Nephron progenitor cell (in vitro differentiated cells): ENCODE results near the gene IRS2.

Source experiments
- DNase-seq: peaks from one replicate; pipeline ENCODE4 v3.0.0; 2021
- H3K27ac Mint-ChIP-seq: 2 replicates; pipeline ENCODE4 v1.8.0; 2021; ENCODE audit warnings: mild to moderate bottlenecking, moderate library complexity, mixed read lengths
- H3K27me3 Mint-ChIP-seq: 2 replicates; pipeline ENCODE4 v1.8.0; 2021; ENCODE audit warnings: mild to moderate bottlenecking, low read depth, mixed read lengths; ENCODE audit not compliant: poor library complexity
- H3K36me3 Mint-ChIP-seq: 2 replicates; pipeline ENCODE4 v1.8.0; 2021; ENCODE audit warnings: low read depth, mixed read lengths
- H3K4me1 Mint-ChIP-seq: 2 replicates; pipeline ENCODE4 v1.8.0; 2021; ENCODE audit warnings: mixed read lengths
- H3K4me3 Mint-ChIP-seq: 2 replicates; pipeline ENCODE4 v1.8.0; 2021; ENCODE audit warnings: mild to moderate bottlenecking, moderate library complexity, mixed read lengths
- H3K9me3 Mint-ChIP-seq: 2 replicates; pipeline ENCODE4 v1.8.0; 2021; ENCODE audit warnings: mild to moderate bottlenecking, moderate library complexity, mixed read lengths
- CTCF ChIP-seq: fragments of 200-600 bp; sonication (generic); IDR thresholded peaks from 2 replicates; pipeline ENCODE4 v1.5.0; 2021; ENCODE audit warnings: antibody characterized with exemption

IRS2 gene

DNA sequence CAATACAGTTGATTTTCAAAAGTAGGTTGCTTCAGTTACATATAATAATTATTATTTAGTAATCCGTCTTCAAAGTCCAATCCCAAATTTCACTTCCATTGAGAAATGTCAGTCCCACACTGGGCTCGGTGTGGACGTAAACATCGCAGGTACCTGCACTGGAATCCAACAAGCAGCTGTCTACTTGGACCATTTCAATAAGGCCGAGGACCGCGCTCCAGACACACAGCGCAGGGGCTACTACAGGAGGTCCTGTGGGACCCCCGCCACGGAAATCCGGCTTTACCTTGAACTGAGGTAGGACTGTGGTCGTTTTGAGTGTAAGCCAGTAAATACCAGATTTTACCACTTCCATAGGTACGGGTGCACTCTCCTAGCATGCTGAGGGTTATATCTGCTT, 30.8 kb downstream of the IRS2 start:
- Mint-ChIP-seq H3K36me3 (peaks cover 66% of the 10 kb centered on the region), H3K4me3 (no peak overlapping the region), H3K27ac (no peak overlapping the region), H3K4me1 (peaks cover 39% of the 10 kb centered on the region), H3K9me3 (no peaks in the 10 kb centered on the region), H3K27me3 (no peaks in the 10 kb centered on the region)
- no peak for DNase-seq
- TF ChIP-seq CTCF = no peak

DNA sequence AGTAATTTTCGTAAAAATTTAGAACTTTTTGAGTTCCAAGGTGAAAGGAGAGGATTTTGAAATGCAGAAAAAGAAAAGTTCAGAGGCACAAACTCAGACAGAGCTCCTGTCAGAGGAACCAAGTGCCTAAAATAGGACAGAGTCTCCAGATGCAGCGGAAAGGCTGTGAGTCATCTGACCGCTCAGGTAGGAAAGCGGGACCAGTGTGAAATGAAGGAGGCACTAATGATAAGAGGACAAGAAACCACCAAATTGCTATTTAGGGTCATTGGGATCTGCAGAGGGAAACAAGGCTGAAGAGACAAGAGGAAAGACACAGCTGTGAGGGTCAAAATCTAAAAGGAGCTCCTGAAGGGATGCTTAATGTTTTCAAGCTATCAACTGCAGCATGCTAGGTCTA, 34.9 kb downstream of the IRS2 start:
- H3K9me3 Mint-ChIP-seq = no peaks in the 10 kb centered on the region
- H3K27me3 Mint-ChIP-seq = no peaks in the 10 kb centered on the region
- H3K27ac Mint-ChIP-seq = no peak overlapping the region
- no peak for DNase-seq
- TF ChIP-seq CTCF = no peak
- peaks cover 7% of the 10 kb centered on the region for H3K4me1 Mint-ChIP-seq
- no peak overlapping the region for H3K4me3 Mint-ChIP-seq
- H3K36me3 Mint-ChIP-seq = peaks cover 55% of the 10 kb centered on the region

- Mint-ChIP-seq H3K27me3 (no peaks in the 10 kb centered on the region), H3K4me1 (no peaks in the 10 kb centered on the region), H3K27ac (no peak overlapping the region), H3K4me3 (no peak overlapping the region), H3K9me3 (no peaks in the 10 kb centered on the region), H3K36me3 (peaks cover 44% of the 10 kb centered on the region)
- DNase-seq = no peak
- no peak for TF ChIP-seq CTCF
Measured at GRCh38 chr13:109750221-109750775, 36.1 kb downstream of the IRS2 start.

DNA sequence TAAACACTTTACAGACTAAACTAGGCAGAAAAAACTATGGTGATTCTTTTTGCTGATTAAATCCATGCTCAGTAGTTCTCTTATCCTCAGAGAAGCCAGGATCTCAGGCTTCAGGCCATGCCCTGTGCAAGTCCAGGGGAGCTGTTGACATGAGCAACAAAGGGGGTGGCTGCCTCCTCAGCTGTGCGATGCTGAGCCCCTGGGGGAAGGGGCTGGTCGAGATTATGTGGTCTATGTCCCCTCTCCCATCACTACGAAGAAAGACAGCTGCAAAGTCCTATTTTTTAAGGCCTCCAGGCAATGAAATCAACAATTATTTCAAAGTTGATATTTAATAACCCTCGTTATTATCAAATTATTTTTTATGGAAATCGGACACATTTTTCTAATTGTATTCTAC, 37.0 kb downstream of the IRS2 start:
- no peak for TF ChIP-seq CTCF
- H3K27ac Mint-ChIP-seq = no peak overlapping the region
- H3K36me3 Mint-ChIP-seq = peaks cover 34% of the 10 kb centered on the region
- H3K4me1 Mint-ChIP-seq = peaks cover 2% of the 10 kb centered on the region
- no peaks in the 10 kb centered on the region for H3K9me3 Mint-ChIP-seq
- no peaks in the 10 kb centered on the region for H3K27me3 Mint-ChIP-seq
- no peak overlapping the region for H3K4me3 Mint-ChIP-seq
- DNase-seq = no peak

DNA sequence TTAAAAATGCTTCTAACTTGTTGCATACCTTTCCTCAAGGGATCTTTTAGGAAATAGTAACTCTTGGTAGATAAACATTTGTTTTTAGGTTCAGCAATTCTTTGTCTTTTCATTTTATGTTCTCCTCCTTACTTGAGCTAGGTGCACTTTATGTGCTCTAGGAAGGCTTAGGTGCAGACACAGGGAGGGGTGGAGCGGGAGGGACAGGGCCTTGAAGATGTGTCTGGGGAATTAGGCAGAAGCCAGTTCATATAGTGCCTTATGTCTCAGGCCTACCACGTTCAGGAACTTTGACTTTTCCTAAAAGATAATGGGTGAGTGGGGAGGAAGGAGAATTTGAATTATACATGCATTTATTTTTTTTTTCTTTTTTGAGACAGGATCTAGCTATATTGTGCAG, 37.7 kb downstream of the IRS2 start:
- no peak for DNase-seq
- no peak overlapping the region for H3K4me3 Mint-ChIP-seq
- peaks cover 27% of the 10 kb centered on the region for H3K36me3 Mint-ChIP-seq
- peaks cover 9% of the 10 kb centered on the region for H3K4me1 Mint-ChIP-seq
- H3K9me3 Mint-ChIP-seq = no peaks in the 10 kb centered on the region
- no peaks in the 10 kb centered on the region for H3K27me3 Mint-ChIP-seq
- no peak for TF ChIP-seq CTCF
- H3K27ac Mint-ChIP-seq = no peak overlapping the region

GRCh38 chr13:109747524-109747923, 38.9 kb downstream of the IRS2 start:
- TF ChIP-seq CTCF = no peak
- no peak overlapping the region for H3K27ac Mint-ChIP-seq
- H3K9me3 Mint-ChIP-seq = no peaks in the 10 kb centered on the region
- no peaks in the 10 kb centered on the region for H3K27me3 Mint-ChIP-seq
- H3K4me1 Mint-ChIP-seq = peaks cover 16% of the 10 kb centered on the region
- no peak overlapping the region for H3K4me3 Mint-ChIP-seq
- H3K36me3 Mint-ChIP-seq = peaks cover 16% of the 10 kb centered on the region
- DNase-seq = no peak
